HepG2 (cell line): Measurements from ENCODE around the gene ZFP36. TPM values are rescaled to one million over a fixed set of nuclear protein-coding genes. Genes with fewer than 3 reads are reported as not detected.

Experiments used
- ARNTL ChIP-seq: sonication (generic); formaldehyde crosslinking; IDR thresholded peaks from 2 replicates; pipeline ENCODE4 v1.4.0; 2020; ENCODE audit warnings: mild to moderate bottlenecking, missing genetic modification reagents
- ERF ChIP-seq: IDR thresholded peaks from 2 replicates; pipeline ENCODE4 v1.6.1; 2018; ENCODE audit warnings: missing biosample characterization, missing genetic modification reagents
- FOXC1 ChIP-seq: sonication (generic); formaldehyde crosslinking; IDR thresholded peaks from 2 replicates; pipeline ENCODE4 v1.8.0; 2022; ENCODE audit warnings: mild to moderate bottlenecking, missing genetic modification reagents, borderline replicate concordance
- HNRNPL ChIP-seq: fragments of 200-400 bp; formaldehyde crosslinking; IDR thresholded peaks from 2 replicates; pipeline ENCODE4 v1.6.1; 2017; ENCODE audit warnings: mild to moderate bottlenecking, low read depth, low read length
- NCOA2 ChIP-seq: sonication (generic); formaldehyde crosslinking; IDR thresholded peaks from 2 replicates; pipeline ENCODE4 v1.8.0; 2022; ENCODE audit warnings: inconsistent platforms
- ONECUT2 ChIP-seq: sonication (generic); formaldehyde crosslinking; IDR thresholded peaks from 2 replicates; pipeline ENCODE4 v1.4.0; 2020; ENCODE audit warnings: missing genetic modification reagents
- PLRG1 ChIP-seq: fragments of 450-650 bp; conservative IDR thresholded peaks from 2 replicates; pipeline ENCODE4 v1.6.1; 2016
- RFX3 ChIP-seq: IDR thresholded peaks from 2 replicates; pipeline ENCODE4 v1.6.1; 2016; ENCODE audit warnings: missing biosample characterization, missing genetic modification reagents
- SIN3B ChIP-seq: fragments of 150-350 bp; IDR thresholded peaks from 2 replicates; pipeline ENCODE4 v1.6.1; 2014; ENCODE audit warnings: low read length
- SRSF9 ChIP-seq: fragments of 200-400 bp; formaldehyde crosslinking; IDR thresholded peaks from 2 replicates; pipeline ENCODE4 v1.6.1; 2018; ENCODE audit warnings: borderline replicate concordance, mild to moderate bottlenecking, low read depth, low read length; ENCODE audit not compliant: insufficient read depth, poor library complexity, severe bottlenecking
- SRY ChIP-seq: sonication (generic); formaldehyde crosslinking; IDR thresholded peaks from 2 replicates; pipeline ENCODE4 v1.8.0; 2022; ENCODE audit warnings: mild to moderate bottlenecking, missing genetic modification reagents
- TBX3 ChIP-seq: fragments of 450-650 bp; IDR thresholded peaks from 2 replicates; pipeline ENCODE4 v1.6.1; 2017; ENCODE audit warnings: antibody characterized with exemption, mild to moderate bottlenecking, inconsistent platforms, borderline replicate concordance
- THAP9 ChIP-seq: sonication (generic); formaldehyde crosslinking; IDR thresholded peaks from 2 replicates; pipeline ENCODE4; 2020; ENCODE audit warnings: missing genetic modification reagents, mild to moderate bottlenecking, borderline replicate concordance
- TSC22D2 ChIP-seq: sonication (generic); formaldehyde crosslinking; IDR thresholded peaks from 2 replicates; pipeline ENCODE4 v1.5.1; 2020; ENCODE audit warnings: missing genetic modification reagents, mild to moderate bottlenecking, borderline replicate concordance
- ZFY ChIP-seq: sonication (generic); formaldehyde crosslinking; IDR thresholded peaks from 2 replicates; pipeline ENCODE4 v1.4.0; 2020; ENCODE audit warnings: missing genetic modification reagents
- ZKSCAN8 ChIP-seq: IDR thresholded peaks from 2 replicates; pipeline ENCODE4 v1.6.1; 2016; ENCODE audit warnings: borderline replicate concordance, missing genetic modification reagents, missing compliant biosample characterization
- ZNF143 ChIP-seq: sonication (generic); formaldehyde crosslinking; IDR thresholded peaks from 2 replicates; pipeline ENCODE4 v1.4.0; 2020; ENCODE audit warnings: missing genetic modification reagents
- ZNF17 ChIP-seq: sonication (generic); formaldehyde crosslinking; IDR thresholded peaks from 2 replicates; pipeline ENCODE4 v1.5.0; 2020; ENCODE audit warnings: mild to moderate bottlenecking, missing genetic modification reagents
- ZNF230 ChIP-seq: sonication (generic); formaldehyde crosslinking; IDR thresholded peaks from 2 replicates; pipeline ENCODE4 v1.4.0; 2020; ENCODE audit warnings: mild to moderate bottlenecking, missing genetic modification reagents
- ZNF317 ChIP-seq: sonication (generic); formaldehyde crosslinking; IDR thresholded peaks from 2 replicates; pipeline ENCODE4 v1.5.0; 2020; ENCODE audit warnings: mild to moderate bottlenecking, missing genetic modification reagents
- ZNF557 ChIP-seq: sonication (generic); formaldehyde crosslinking; IDR thresholded peaks from 2 replicates; pipeline ENCODE4 v1.4.0; 2020; ENCODE audit warnings: missing genetic modification reagents
- ZNF660 ChIP-seq: sonication (generic); formaldehyde crosslinking; IDR thresholded peaks from 2 replicates; pipeline ENCODE4 v1.5.1; 2020; ENCODE audit warnings: mild to moderate bottlenecking, low read depth, missing genetic modification reagents, borderline replicate concordance
- ZNF737 ChIP-seq: sonication (generic); formaldehyde crosslinking; IDR thresholded peaks from 2 replicates; pipeline ENCODE4 v1.5.0; 2020; ENCODE audit warnings: missing genetic modification reagents, mild to moderate bottlenecking, borderline replicate concordance
- ZNF75D ChIP-seq: sonication (generic); formaldehyde crosslinking; IDR thresholded peaks from 2 replicates; pipeline ENCODE4 v1.8.1; 2023; ENCODE audit warnings: missing genetic modification reagents, mild to moderate bottlenecking, borderline replicate concordance
- polyA plus RNA-seq, 8 experiments: library from polyadenylated mRNA; depleted of rRNA in 3 of 8; stranded (reverse) in 7 of 8; unstranded in 1 of 8; fragments of >200 nt; fragmentation: Illumina TruSeq in 4 of 8; extraction: Trizol in 4 of 8; gene quantifications; 2 replicates each; pipeline versions ENCODE4 v1.2.1 to v1.2.3, GENCODE V29; 2011 to 2016; ENCODE audit warnings: low read depth in 4 of 8, missing spikeins in 1 of 8, mixed read lengths in 1 of 8; ENCODE audit not compliant: insufficient read depth in 1 of 8
- total RNA-seq, 5 experiments: library from RNA; depleted of rRNA; stranded (reverse); fragments of >200 nt; fragmentation: Illumina TruSeq; extraction: Trizol; gene quantifications; 2 replicates each; pipeline ENCODE4 v1.2.3, GENCODE V29; 2016; ENCODE audit warnings: low read depth in 1 of 5
- TF ChIP-seq, protein P1 (sequence below): sonication (generic); formaldehyde crosslinking; conservative IDR thresholded peaks from 2 replicates; pipeline ENCODE4 v1.8.0; 2022; ENCODE audit warnings: missing genetic modification reagents
- TF ChIP-seq, protein P2 (sequence below): sonication (generic); formaldehyde crosslinking; IDR thresholded peaks from 2 replicates; pipeline ENCODE4 v1.5.0; 2020; ENCODE audit warnings: missing genetic modification reagents

The ZFP36 gene
- total and polyA plus RNA-seq, 2 of the 13 experiments (the other 11 are each of a cell fraction or from before 2014, with no cell fraction given), result 1.4 to 1.7 TPM

- TF ChIP-seq THAP9 (CRISPR knock-in tag) (peak; percentile 94), SIN3B (peak; percentile 70; the same call in 1 of the 2 replicates), ARNTL (CRISPR knock-in tag) (peak; percentile 83), NCOA2 (CRISPR knock-in tag) (peak; percentile 54), ZNF660 (CRISPR knock-in tag) (no peak), ZKSCAN8 (CRISPR knock-in tag) (peak; percentile 46; the same call in 1 of the 2 replicates), HNRNPL (0 out of 2 replicates have a peak, but pooled peaks have one; percentile 59), ONECUT2 (no peak), ZNF737 (CRISPR knock-in tag) (no peak), RFX3 (CRISPR knock-in tag) (no peak), ERF (CRISPR knock-in tag) (peak; percentile 82), PLRG1 (no peak), FOXC1 (CRISPR knock-in tag) (no peak; the same call in 1 of the 2 replicates), ZFY (CRISPR knock-in tag) (peak; percentile 90), TBX3 (no peak), ZNF557 (CRISPR knock-in tag) (no peak), ZNF17 (CRISPR knock-in tag) (no peak), ZNF75D (CRISPR knock-in tag) (no peak), ZNF317 (CRISPR knock-in tag) (peak; percentile 87), TSC22D2 (CRISPR knock-in tag) (peak; percentile 95; the same call in 1 of the 2 replicates), SRSF9 (no peak), ZNF230 (CRISPR knock-in tag) (peak; percentile 95), SRY (CRISPR knock-in tag) (peak; percentile 92), ZNF143 (CRISPR knock-in tag) (peak; percentile 57)
- TF ChIP-seq, protein P1, sequence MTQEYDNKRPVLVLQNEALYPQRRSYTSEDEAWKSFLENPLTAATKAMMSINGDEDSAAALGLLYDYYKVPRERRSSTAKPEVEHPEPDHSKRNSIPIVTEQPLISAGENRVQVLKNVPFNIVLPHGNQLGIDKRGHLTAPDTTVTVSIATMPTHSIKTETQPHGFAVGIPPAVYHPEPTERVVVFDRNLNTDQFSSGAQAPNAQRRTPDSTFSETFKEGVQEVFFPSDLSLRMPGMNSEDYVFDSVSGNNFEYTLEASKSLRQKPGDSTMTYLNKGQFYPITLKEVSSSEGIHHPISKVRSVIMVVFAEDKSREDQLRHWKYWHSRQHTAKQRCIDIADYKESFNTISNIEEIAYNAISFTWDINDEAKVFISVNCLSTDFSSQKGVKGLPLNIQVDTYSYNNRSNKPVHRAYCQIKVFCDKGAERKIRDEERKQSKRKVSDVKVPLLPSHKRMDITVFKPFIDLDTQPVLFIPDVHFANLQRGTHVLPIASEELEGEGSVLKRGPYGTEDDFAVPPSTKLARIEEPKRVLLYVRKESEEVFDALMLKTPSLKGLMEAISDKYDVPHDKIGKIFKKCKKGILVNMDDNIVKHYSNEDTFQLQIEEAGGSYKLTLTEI (CRISPR knock-in tag), result no peak
- TF ChIP-seq, protein P2, sequence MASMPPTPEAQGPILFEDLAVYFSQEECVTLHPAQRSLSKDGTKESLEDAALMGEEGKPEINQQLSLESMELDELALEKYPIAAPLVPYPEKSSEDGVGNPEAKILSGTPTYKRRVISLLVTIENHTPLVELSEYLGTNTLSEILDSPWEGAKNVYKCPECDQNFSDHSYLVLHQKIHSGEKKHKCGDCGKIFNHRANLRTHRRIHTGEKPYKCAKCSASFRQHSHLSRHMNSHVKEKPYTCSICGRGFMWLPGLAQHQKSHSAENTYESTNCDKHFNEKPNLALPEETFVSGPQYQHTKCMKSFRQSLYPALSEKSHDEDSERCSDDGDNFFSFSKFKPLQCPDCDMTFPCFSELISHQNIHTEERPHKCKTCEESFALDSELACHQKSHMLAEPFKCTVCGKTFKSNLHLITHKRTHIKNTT (CRISPR knock-in tag), result no peak
Observed at GRCh38 chr19:39435499-39436349, 29.1 kb downstream of the ZFP36 start, which contains the start of gene RPS16 (continued).
